Measurements from ENCODE around the gene MKI67. TPM values are rescaled to one million over a fixed set of nuclear protein-coding genes. Genes with fewer than 3 reads are reported as not detected.
"Not testable (repeated sequence)": the region's sequence is repeated elsewhere in the genome, so short reads cannot be mapped to it uniquely, and the experiment has no call there.

Gene MKI67
- total RNA-seq, 1 experiment from 2014 or later: 8.8 TPM

DNA sequence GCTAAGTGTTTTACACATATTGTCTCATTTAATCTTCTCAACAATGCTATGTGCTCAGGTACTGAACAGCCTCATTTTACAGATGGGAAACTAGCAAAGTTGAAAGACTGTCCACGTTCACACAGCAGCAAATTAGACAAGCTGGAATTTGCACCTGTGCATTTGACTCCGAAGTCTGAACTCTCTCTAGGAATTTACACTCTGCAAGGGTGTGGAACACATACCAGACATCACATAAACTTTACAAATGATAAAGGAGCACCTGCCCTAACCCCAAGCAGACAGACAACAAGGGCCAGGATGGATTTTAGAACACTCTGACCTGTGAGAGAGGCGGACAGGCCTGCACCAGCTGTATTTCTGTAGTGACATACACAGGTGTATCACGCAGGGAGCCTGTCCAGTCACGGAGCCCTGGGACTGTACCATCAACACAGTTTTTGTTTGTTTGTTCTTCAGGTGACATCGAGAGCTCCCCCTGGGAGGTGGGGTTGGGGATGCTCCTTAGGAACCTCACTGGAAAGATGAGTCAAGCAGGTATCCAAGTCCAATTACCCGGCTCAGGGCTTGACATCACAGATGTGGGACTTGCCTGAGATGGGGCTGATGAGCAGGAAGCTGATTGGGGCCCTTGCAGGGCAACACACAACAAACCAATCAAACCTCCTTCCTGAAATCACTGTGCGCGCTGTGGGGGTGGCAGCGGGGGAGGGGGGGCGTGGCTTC is 31.0 kb downstream of the MKI67 start:
- in situ Hi-C loops (cut with HindIII; ENCODE audit: low pct_unique_long_range_greater_than_20kb, low sequenced_read_pairs): no loop called here

GRCh38 chr10:128094596-128094995 is 31.6 kb downstream of the MKI67 start:
- in situ Hi-C loops (cut with HindIII; ENCODE audit: low pct_unique_long_range_greater_than_20kb, low sequenced_read_pairs); DNase-seq (ENCODE audit: low read depth): not testable (repeated sequence)

More for the DNA sequence above, 31.0 kb downstream of the MKI67 start:
- DNase-seq (ENCODE audit: low read depth): no peak

- no peak for DNase-seq (ENCODE audit: low read depth)
- in situ Hi-C loops (cut with HindIII; ENCODE audit: low pct_unique_long_range_greater_than_20kb, low sequenced_read_pairs): no loop called here
Measured at GRCh38 chr10:128092454-128092853, 33.8 kb downstream of the MKI67 start.

GRCh38 chr10:128091636-128092210 is 34.5 kb downstream of the MKI67 start:
- in situ Hi-C loops (cut with HindIII; ENCODE audit: low pct_unique_long_range_greater_than_20kb, low sequenced_read_pairs): no loop called here

GRCh38 chr10:128087884-128088709 is 38.1 kb downstream of the MKI67 start:
- in situ Hi-C loops (cut with HindIII; ENCODE audit: low pct_unique_long_range_greater_than_20kb, low sequenced_read_pairs): no loop called here
- no peak for DNase-seq (ENCODE audit: low read depth)

More at GRCh38 chr10:128091636-128092210, 34.5 kb downstream of the MKI67 start:
- no peak for DNase-seq (ENCODE audit: low read depth)

GRCh38 chr10:128087146-128087883 is 38.9 kb downstream of the MKI67 start:
- no peak for DNase-seq (ENCODE audit: low read depth)
- in situ Hi-C loops (cut with HindIII; ENCODE audit: low pct_unique_long_range_greater_than_20kb, low sequenced_read_pairs): no loop called here

- DNase-seq (ENCODE audit: low read depth): no peak
- in situ Hi-C loops (cut with HindIII; ENCODE audit: low pct_unique_long_range_greater_than_20kb, low sequenced_read_pairs): no loop called here
Measured at GRCh38 chr10:128086003-128086863, 40.0 kb downstream of the MKI67 start.

DNA sequence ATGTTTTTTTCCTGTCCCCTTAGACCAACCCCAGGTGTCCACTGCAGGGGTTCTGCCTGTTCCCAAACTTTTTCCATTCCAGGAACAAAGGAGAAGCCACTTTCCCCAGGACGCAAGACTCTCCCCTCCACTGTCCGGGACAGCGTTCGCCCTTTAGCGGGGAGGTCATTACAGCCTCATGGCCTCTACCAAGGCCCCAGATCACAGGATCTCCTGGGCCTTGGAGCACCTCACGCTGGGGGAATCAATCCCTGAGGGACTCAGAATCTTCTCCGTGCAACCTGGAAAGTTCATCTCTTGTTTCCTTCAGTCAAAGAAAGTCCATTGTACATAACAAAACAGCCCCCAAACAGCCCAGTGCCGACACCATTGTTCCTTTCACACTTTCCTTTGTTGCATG is 41.2 kb downstream of the MKI67 start:
- in situ Hi-C loops (cut with HindIII; ENCODE audit: low pct_unique_long_range_greater_than_20kb, low sequenced_read_pairs): no loop called here
- DNase-seq (ENCODE audit: low read depth): no peak

DNA sequence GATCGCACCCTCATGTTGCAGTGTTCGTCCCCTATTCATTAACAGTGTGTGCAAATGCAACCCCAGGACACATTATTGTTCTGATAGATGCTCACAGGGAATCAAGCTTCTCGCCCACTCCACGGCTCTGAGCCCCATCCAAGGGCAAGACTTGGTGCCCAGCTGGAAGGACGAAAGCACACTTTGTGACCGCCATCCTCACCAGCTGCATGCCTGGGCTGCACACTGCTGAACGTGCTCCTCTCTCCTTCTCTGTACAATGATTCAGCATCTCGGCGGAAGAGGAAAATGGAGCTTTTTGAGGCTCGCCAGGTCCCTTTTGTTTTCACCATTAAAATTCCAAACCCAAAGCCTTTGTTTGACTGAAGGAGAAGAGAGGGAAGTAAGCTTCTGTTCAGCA is 41.9 kb downstream of the MKI67 start:
- no peak for DNase-seq (ENCODE audit: low read depth)
- in situ Hi-C loops (cut with HindIII; ENCODE audit: low pct_unique_long_range_greater_than_20kb, low sequenced_read_pairs): no loop called here

DNA sequence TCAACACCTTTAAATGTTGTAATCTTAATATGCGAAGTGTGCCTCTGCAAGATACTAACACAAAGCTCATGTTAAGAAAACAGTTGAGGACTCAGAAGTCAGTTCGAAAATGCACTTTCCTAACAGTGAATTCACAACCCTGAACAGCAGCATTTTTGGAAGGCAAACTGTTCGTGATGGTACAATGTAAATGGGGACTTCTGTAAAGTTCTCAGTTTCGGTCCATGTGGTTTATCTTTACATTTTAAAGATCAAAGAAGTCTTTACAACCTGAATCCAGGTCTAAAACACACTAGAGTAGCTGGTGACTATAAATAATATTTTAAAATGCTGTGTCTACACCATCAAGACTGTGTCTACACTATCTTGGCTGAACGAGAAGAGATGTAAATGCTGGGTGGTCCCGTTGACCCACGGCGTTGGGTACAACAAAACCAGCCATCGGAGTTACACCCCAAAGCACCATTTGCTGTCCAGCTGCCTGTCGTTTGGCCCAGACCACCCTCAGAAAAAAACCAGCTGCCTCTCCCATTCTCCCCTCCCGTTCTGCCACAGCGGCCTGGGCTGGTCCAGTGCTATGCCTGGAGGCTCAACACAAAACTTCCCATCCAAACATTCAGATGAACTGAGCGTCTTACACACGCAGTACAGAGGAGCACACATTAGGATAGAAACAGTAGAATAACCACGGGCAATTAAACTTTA is 42.9 kb downstream of the MKI67 start:
- in situ Hi-C loops (cut with HindIII; ENCODE audit: low pct_unique_long_range_greater_than_20kb, low sequenced_read_pairs): no loop called here
- no peak for DNase-seq (ENCODE audit: low read depth)

GRCh38 chr10:128081720-128082119 is 44.5 kb downstream of the MKI67 start:
- DNase-seq (ENCODE audit: low read depth): no peak
- in situ Hi-C loops (cut with HindIII; ENCODE audit: low pct_unique_long_range_greater_than_20kb, low sequenced_read_pairs): no loop called here

GRCh38 chr10:128081222-128081621 is 45.0 kb downstream of the MKI67 start:
- no peak for DNase-seq (ENCODE audit: low read depth)
- in situ Hi-C loops (cut with HindIII; ENCODE audit: low pct_unique_long_range_greater_than_20kb, low sequenced_read_pairs): no loop called here

DNA sequence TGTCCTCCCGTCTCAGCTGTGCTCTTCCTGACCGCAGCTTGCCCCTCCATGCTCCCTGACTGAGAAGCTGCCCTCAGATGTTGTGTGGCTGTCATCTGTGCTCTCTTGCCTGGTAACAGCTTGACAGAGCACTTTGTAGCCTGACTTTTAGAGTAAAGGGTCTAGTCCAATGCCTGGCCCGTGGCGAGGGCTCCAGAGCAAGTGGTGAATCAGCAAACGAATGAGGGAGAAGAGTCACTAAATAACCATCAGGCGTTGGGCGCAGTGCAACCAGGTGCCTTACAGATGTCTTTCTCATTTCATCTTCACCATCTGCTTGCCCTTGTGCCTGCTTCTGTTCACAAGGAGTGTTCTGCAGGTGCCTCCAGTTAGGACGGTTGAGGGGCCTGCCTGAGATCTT is 45.6 kb downstream of the MKI67 start:
- in situ Hi-C loops (cut with HindIII; ENCODE audit: low pct_unique_long_range_greater_than_20kb, low sequenced_read_pairs): no loop called here
- DNase-seq (ENCODE audit: low read depth): no peak

DNA sequence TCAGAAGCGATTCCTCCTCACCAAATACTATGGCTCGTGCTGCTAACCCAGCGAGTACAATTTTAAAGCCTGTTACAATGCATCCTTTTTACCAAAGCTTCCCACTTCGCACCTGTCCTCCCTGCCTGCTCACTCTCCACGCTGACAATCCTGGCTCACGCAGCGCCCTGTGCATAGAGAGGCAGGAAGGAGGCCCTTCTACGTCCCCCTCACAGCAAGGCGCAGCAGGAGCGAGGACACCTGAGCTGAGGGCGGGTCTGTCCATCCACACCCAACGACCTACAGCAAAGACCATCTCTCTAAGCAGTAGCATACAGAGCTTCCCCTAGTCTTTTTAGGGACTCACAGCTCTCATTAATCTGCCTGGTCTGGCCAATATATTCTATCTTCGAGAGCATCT is 46.0 kb downstream of the MKI67 start:
- in situ Hi-C loops (cut with HindIII; ENCODE audit: low pct_unique_long_range_greater_than_20kb, low sequenced_read_pairs): no loop called here
- no peak for DNase-seq (ENCODE audit: low read depth)

- in situ Hi-C loops (cut with HindIII; ENCODE audit: low pct_unique_long_range_greater_than_20kb, low sequenced_read_pairs): no loop called here
Measured at GRCh38 chr10:128078136-128078969, 47.9 kb downstream of the MKI67 start.

GRCh38 chr10:128077155-128077875 is 48.9 kb downstream of the MKI67 start:
- DNase-seq (ENCODE audit: low read depth): no peak
- in situ Hi-C loops (cut with HindIII; ENCODE audit: low pct_unique_long_range_greater_than_20kb, low sequenced_read_pairs): no loop called here

More at GRCh38 chr10:128078136-128078969, 47.9 kb downstream of the MKI67 start:
- DNase-seq (ENCODE audit: low read depth): peak; percentile 42

Measured in Caki2 (cell line).